Measurements from ENCODE around the gene BRMS1. TPM values are rescaled to one million over a fixed set of nuclear protein-coding genes. Genes with fewer than 3 reads are reported as not detected.

BRMS1 gene
- polyA plus RNA-seq, 3 donors = 33.5 to 40.2 (median 36.4) TPM

DNA sequence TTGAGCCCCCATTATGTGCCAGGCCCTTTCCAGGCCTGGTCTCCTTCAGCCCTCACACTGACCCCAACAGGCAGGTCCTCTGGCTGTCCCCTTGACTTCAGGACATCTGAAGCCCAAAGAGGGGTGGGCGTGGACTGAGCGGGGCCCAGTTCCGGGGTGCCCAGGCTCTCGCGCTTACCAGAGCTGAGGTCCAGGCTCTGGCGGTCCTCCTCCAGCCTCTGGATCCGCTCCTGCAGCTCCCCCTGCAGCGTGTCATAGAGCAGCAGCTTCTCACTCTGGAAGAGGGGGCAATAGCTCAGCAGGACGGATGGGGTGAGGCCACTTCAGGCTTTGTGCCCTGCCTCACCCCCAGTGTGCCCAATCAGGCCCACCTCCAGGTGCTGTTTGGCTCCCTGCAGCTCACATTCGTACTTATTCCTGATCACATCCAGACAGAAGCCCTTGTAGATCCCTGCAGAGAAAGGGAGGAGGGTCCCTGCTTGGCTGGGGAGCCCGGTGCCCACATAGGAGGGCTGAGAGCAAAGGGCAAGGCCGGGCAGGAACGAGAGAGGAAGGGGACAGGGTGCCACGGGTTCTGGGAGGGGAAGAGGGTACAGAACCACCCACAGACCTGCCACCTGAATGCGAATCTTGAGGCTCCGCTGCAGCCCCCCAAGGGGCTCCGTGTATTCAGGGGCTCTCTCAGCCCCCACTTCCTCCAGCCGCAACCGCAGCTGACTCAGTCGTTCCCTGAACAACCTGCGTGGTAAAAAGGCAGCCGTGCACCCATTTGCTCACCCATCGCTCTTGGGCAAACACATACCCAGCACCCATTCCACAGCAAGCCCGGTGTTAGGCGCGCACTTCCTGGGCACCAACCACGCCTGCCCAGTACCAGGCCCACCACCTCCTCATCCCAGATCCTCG is 4.1 kb downstream of the BRMS1 start:
- WGBS, 3 donors = 94 to 96% (median 95%) methylated on average over 26 to 28 of the region's 28 CpGs
- no peak overlapping the region for H3K27ac ChIP-seq (ENCODE audit: low read depth, low read length)

DNA sequence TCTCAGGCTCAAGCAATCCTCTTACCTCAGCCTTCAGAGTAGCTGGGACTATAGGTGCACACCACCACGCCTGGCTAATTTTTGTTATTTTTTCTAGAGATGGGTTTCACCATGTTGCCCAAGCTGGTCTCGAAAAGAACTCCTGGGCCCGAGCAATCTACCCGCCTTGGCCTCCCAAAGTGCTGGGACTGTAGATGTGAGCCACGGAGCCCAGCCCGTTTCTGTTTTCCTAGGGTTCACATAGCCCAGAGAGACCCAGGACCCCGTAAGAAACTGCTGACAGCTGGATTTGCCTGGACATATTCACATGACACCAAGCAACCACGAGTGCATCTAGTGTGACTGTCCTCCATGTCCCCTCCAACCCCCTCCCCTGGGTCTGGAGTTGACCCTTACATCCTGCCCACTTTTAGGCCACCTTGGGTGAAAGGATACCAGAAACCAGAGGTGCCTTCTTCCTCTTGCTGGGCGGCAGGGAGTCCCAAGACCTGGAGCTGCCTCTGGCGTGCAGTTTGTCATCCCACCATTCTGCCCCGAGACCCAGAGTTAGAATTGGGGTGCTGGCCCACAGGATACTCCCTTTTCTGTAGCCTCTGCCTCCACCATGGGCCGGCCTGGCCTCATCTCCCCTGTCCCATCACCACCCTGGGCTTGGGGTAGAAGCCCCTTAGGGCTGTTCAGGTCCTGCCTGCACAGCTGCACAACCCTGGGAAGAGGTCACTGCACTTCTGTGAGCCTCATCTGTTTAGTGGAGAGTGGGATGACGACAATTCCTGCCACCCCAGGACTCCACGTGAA is 5.0 kb downstream of the BRMS1 start:
- WGBS, 3 donors = 80 to 82% (median 82%) methylated on average over 14 of the region's 14 CpGs
- H3K27ac ChIP-seq (ENCODE audit: low read depth, low read length) = no peak overlapping the region

DNA sequence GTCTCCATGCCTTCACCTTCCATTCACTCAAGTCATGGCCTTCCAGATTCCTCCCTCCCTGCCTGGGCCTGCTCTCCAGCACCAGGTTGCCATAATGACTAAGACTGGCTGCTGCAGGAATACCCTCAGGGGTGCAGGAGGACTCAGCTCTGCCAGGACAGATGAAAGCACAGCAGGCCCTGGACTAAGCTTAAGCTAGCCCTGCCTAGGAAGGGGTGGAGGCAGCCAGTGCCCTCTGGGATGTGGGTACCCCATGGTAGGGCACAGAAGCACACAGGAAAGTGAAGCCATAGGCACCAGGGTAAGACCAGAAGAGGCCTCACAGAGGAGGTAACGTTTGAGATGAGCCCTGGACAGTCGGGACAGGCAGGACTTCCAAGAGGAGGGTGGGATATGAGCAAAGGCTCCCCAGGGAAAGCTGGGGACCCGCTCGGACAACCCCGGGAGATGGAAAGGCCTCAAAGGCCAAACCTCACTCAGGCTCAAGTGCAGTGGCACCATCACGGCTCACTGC is 5.7 kb downstream of the BRMS1 start:
- H3K27ac ChIP-seq (ENCODE audit: low read depth, low read length) = no peak overlapping the region
- WGBS, 3 donors = 87 to 93% (median 93%) methylated on average over 6 of the region's 6 CpGs

DNA sequence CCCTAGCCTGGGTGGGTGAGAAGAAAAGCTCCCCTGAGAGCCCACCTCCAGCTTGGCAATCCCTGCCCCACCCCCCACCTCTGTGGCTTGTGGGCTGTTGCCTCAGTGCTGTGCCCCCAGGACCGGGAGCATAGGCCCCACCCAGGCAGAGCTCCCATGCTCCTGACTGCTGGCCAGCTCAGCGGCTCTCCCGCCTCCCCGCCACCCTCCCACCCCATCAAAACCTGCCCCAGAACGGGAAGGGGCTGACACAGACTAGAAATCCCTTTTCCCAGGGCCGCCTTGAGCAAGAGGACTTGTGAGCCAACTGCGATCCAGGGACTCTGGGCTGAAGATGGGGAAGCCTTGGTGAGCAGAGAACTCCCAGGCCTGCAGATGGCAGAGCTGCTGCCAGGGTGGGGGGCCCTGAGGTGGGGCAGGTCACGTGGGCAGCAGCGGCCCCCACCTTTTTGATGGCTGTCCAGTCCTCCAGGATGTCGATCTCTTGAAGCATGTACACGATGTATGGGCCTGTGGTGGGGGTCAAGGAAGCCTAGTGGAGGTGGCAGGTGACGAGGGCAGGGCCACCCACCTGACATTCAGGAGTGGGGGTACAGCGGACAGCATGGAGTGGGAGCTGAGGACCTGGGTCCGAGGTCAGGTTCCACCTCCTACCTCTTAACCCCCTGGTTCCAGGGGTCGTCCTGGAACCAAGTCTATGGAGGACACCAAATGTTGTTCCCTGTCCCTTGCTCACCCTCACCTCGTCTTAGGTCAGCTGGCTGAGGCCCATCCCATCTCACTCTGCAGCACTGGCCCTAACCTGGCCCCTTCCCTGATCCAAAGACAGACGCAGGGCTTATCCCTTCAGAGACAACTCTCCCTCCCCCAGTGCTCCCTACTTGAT is 6.4 kb downstream of the BRMS1 start:
- WGBS, 3 donors = 82 to 87% (median 83%) methylated on average over 17 of the region's 17 CpGs

DNA sequence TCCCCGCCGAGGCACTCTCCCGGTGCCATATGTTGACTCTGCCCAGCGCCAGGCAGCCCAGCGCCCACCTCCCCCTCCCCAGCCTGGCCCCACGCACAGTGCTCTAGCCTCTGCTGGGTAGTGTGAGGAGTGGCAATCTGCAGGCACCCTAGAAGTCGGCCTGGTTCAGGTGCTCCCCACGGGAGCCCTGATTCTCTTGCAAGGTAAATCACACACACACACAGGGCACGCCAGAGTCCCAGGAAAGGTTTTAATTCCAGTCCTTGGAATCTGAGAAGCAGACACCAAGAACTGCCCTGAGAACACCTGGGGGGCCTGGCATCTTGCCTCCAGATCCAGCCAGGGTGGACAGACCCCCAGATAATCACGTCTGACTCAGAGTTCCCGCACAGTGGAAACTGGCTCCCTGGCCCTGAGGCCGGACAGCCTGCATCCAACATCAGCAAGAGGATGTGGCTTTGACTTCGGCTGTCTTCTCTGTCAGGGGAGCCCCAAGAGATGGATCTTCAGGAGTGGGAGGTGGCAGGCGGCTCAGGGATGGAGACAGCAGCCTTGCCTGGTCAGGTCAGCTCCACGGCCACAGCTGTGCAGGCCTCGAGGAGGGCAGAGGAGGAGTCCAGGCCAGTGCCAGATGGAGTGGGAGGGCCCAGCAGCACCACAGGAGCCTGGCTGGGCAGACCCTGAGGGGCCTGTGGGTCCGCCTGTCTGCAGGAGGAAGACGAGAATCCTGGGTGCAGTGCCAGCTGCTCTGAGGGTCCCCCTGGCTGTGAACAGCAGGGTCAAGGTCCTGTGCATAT is 7.6 kb downstream of the BRMS1 start:
- H3K27ac ChIP-seq (ENCODE audit: low read depth, low read length) = no peak overlapping the region
- 53 to 65% (median 61%) methylated on average over 18 of the region's 18 CpGs for WGBS, 3 donors

More for the DNA sequence above, 6.4 kb downstream of the BRMS1 start:
- H3K27ac ChIP-seq (ENCODE audit: low read depth, low read length) = no peak overlapping the region

DNA sequence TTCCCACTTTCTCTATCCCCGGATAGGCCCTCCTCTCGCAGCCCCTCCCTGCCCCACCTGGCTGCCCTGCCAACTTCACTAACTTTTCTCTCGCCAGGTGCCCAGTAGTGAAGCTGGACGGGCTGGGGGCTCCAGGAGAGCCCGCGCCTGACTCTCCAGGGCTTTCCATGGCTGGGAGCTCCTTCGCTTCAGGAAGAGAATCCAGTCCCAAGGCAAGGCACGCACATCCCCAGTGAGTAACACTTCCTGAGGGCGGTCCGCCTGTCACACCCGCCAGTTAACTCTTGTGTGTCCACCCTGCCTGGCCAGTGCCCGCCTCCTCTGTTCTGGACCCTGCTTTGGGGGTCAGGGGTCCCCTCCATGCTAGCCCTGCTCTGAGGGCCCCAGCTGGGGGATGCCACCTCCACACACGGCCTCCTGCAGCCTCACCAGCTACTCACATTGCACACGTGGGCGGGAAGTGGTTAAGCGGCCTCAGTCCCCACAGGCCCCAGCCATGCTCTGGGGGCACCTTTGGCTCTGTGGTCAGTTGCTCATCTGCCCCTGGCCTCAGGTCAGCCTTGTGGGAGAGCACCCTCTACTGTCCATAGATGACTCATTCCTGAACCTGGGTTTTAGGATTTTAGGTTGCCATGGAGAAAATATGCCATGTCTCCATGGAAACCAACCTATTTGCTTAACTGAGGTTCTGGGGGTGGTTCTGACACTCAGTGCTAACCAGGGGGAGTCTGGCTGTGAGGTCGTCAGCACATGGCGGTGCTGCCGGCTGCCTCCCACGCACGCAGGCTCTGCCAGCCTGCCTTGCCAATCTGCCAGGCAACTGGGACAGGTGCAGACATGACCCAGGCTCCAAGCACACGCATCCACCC is 8.4 kb downstream of the BRMS1 start, which contains the start of gene RIN1:
Gene RIN1 (minus strand): TSS at position 201 of the 869 bp plus-strand sequence. CDS start 32 bp downstream, at position 169.
- 11 to 15% (median 13%) methylated on average over 22 of the region's 22 CpGs for whole genome bisulfite sequencing, 3 donors
- no peak within 1 kb of the TSS for H3K27ac ChIP-seq (ENCODE audit: low read depth, low read length)

DNA sequence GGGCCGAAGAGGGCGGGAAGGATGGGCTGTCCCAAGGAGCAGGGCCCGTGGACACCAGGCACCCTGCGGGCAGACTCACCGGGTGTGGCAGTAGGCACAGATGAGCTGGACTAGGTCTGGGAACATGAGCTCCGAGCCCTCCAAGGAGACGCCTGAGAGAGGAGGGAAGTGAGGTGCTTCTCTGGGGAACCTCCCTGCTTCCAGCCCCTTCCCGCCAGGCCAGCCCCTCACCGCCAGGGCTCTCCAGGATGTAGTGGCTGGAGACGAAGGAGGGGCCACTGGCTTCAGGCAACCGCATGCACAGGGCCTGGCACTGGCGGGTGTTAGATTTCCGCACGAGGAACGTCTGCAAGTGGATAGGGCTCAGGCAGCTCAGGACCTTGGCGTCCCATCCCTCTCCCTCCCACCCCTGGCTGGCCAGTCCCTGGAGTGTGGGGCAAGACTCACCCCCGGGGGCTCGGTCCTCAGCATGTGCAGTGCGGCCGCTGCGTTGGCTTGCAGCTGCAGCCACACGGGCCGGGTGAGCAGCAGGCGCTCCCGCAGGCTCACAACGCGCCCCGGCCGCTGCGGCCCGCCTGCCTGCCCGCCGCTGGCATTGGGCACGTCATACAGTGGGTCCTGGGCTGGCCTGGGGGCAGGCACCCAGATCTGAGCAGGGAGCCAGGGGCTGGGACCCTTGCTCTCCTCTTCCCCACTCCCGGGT is 9.2 kb downstream of the BRMS1 start:
- H3K27ac ChIP-seq (ENCODE audit: low read depth, low read length) = no peak overlapping the region
- WGBS, 3 donors = 7 to 16% (median 9%) methylated on average over 33 to 35 of the region's 35 CpGs

DNA sequence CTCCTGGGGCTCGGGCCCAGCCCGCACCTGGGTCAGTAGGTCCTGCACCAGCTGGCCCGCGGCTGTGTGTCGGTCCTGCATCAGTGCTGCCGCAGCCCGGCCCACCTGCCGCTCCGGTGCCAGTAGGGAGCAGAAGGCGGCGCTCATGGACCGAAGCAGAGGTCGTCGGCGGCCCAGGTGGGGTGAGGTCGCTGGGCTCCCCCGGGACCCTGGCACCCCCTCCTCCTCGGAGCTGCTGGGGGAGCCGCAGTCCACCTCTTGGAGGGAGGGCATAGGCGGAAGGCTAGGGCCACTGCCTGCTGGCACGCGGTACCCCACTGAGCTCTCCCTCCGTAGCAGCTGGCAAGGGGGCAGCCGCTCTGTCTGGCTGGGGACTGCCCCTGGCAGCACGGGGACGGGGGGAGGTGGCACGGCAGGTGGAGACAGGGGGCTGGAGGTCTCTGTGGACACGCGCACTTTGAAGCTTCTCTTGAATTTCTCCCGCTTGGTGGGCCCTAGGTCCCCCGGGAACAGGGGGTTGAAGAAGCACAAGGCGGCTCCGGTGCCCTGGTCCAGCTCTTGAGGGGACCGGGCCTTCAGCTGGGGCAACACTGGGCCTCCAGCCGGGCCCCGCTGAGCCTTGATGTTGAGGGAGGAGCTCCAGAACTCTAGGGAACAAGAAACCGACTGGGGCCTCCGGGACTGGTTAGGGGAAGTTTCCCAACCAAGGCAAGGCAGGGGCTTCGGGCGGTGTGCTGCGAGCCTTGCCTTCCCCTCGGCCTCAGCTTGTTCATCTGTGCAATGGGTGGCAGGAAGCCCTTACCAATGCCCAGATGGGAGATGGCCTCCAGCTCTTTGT is 10.1 kb downstream of the BRMS1 start:
- 74 to 86% (median 75%) methylated on average over 39 to 42 of the region's 42 CpGs for WGBS, 3 donors
- no peak overlapping the region for H3K27ac ChIP-seq (ENCODE audit: low read depth, low read length)

DNA sequence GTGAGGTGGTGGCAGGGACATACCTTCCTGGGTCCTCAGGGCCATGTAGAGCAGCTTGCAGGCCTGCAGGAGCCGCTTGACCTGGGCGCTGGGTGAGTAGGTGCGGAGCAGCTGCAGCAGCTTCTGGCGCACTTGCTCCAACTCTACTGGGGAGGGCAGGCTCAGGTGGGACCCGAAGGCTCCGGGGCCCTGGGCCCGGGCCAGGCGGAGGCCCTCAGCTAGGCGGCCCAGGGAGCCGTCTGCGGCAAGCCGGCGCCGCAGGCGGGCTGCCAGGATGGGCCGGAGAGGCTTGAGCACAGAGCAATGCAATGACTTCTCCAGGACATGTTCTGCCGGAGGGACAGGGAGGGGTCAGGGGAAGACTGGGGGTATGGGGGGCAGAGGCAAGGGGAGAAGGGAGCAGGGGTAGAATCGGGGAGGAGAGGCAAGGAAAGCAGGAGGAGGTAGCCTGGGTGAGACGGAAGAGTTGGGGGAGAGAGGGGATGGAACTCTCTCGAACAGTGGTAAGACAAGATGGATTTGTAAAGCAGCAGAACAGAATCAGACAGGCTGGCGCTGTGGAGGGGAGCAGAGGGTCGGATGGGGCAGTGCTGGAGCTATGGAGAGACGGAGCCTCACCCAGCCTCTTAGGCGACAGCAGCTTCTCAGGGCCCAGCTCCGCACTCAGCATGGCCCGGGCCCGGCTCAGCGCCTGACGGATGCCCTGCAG is 10.9 kb downstream of the BRMS1 start:
- no peak overlapping the region for H3K27ac ChIP-seq (ENCODE audit: low read depth, low read length)
- WGBS, 3 donors = 82 to 89% (median 85%) methylated on average over 29 of the region's 29 CpGs

DNA sequence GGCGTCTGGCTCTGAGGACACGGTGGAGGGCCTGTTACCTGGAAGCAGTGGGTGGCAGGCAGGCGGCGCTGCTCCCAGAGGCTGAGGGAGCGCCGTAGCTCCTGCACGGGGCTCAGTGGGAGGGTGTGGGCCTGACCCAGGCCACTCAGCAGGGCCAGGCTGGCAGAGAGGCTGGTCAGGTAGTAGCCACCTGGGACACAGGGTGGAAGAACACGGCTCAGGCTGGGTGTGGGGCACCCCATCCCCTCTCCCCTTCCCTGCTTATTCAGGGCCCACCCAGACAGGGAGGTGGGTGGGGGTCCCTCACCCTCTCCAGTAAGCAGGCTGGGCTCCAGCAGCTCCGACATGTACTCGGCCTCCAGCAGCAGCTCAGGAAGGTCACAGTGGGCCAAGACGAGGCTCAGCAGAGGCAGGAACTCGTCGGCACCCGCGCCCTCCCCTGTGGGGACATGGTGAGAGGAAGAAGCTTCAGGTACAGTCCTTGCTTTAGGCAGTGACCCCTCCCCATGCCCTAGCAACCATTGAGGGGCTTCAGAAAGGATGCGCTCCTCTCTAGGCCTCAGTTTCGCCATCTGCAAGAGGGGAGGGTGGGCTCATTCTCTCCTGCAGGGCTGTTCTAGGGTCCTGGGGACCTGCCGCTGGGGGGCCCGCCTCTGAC is 11.6 kb downstream of the BRMS1 start:
- 91 to 93% (median 91%) methylated on average over 17 to 19 of the region's 19 CpGs for WGBS, 3 donors
- no peak overlapping the region for H3K27ac ChIP-seq (ENCODE audit: low read depth, low read length)

DNA sequence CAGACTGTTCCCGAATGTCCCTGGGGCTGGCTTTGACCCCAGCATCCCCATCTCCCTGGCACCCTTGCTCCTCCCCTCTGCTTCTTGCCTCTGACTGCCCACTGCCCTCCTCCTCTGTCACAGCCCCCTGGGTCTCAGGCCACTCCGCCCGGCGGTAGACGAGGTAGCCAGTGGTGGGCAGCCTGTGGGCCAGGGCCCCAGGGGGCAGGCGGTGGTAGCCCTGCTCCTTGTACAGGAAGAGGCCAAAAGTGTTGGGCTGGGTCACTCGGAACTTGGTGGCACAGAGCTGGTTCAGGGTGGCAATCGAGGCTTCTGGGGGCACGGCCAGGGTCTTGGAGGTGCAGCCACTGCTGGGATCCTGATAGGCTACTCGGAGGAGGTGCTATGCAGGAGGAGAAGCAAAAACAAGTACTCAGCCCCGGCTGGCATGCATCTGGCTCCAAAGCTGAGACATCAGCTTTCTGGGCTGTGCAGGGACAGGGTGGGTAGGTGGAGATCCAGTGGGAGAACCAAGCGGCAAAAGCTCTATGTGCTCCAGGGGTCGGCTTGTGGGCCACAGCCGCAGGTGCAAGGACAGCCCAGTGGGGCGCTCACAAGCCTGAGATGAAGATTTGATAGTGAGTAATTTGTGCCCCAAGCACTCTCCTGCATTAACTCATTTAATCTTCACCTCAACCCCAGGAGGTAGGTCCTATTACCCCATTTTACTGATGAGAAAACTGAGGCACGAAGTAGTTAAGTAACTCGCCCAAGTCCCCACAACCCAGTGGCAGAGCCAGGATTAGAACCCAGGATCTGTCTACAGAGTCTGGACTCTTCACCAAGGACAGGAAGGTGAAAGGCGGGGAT is 12.3 kb downstream of the BRMS1 start:
- no peak overlapping the region for H3K27ac ChIP-seq (ENCODE audit: low read depth, low read length)
- WGBS, 3 donors = 83 to 86% (median 84%) methylated on average over 16 to 18 of the region's 18 CpGs

DNA sequence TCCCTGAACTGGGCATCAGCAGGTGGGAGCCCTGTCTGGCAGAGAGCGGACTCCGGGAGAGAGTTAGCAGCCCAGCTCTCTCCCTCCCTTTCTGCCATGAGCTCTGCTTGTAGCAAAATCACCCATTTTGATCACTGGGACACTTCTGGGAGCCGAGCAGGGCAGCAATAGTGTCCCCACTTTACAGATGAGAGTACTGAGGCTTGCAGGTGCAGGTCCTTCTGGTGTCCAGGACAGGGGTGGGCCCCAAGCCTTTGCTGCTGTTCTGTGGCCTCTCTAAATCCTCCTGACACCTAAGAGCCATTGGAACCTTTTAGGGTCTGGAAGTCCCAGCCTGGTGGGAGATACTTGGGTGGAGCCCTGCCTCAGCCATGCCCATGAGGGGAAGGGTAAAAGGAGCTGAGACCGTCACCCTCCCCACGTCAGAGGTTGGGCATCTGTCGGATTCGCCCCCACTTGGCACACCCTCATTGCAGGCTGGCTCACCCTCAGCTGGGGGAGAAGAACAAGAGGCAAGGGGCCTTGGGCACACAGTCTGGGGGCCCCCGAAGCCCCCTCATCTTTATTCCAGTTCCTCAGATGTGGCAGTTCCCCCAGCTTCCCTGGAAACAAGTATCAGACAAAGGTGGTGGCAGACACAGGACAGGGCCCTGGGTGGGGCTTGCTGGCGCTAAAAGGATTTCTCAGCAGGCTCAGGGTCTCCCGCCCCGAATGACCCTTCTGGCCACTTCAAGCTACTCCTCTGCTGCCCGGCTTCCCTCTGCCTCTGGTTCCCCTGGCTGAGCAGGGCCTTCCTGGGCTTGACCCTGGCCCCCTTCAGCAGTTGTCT is 13.1 kb downstream of the BRMS1 start:
- WGBS, 3 donors = 87 to 93% (median 92%) methylated on average over 12 of the region's 12 CpGs
- no peak overlapping the region for H3K27ac ChIP-seq (ENCODE audit: low read depth, low read length)
